Left renal cortex interstitium (tissue), 4 donors: ENCODE measurements around the gene ITGAD. TPM values are rescaled to one million over a fixed set of nuclear protein-coding genes. Genes with fewer than 3 reads are reported as not detected.
"Not testable (repeated sequence)": the region's sequence is repeated elsewhere in the genome, so short reads cannot be mapped to it uniquely, and the experiment has no call there.

Experiments
- DNase-seq, 4 donors: peaks; one replicate each; pipeline ENCODE4 v3.0.0-alpha.2; 2013; ENCODE audit warnings: low read depth in 4 of 4, low spot score in 2 of 4, missing footprints in 1 of 4
- polyA plus RNA-seq, 4 donors: library from polyadenylated mRNA; unstranded; fragments of 120-200 nt; gene quantifications; one replicate each; pipeline ENCODE4 v1.2.1, GENCODE V29; 2013; ENCODE audit not compliant: insufficient read length in 4 of 4

Gene ITGAD
- polyA plus RNA-seq, 4 donors = 0.06 to 0.43 (median 0.21) TPM

GRCh38 chr16:31428638-31429247 is 35.6 kb downstream of the ITGAD start:
- DNase-seq = no peak

- DNase-seq = no peak
Observed at GRCh38 chr16:31429314-31429713, 36.2 kb downstream of the ITGAD start.

GRCh38 chr16:31429796-31430195 is 36.7 kb downstream of the ITGAD start:
- no peak for DNase-seq

GRCh38 chr16:31430380-31431052 is 37.4 kb downstream of the ITGAD start:
- no peak for DNase-seq

GRCh38 chr16:31435341-31436220 is 42.4 kb downstream of the ITGAD start:
- no peak for DNase-seq

- no peak for DNase-seq
Observed at GRCh38 chr16:31436221-31437045, 43.3 kb downstream of the ITGAD start.

GRCh38 chr16:31438414-31438813 is 45.3 kb downstream of the ITGAD start:
- DNase-seq = no peak

GRCh38 chr16:31439023-31439422 is 45.9 kb downstream of the ITGAD start:
- DNase-seq = not testable (repeated sequence)

- no peak for DNase-seq
Observed at GRCh38 chr16:31439519-31439918, 46.4 kb downstream of the ITGAD start.

GRCh38 chr16:31440516-31441184 is 47.5 kb downstream of the ITGAD start:
- DNase-seq = no peak

- no peak for DNase-seq
Observed at GRCh38 chr16:31441956-31442355, 48.8 kb downstream of the ITGAD start.

GRCh38 chr16:31445931-31446330 is 52.8 kb downstream of the ITGAD start:
- not testable (repeated sequence) for DNase-seq

- no peak for DNase-seq
Observed at GRCh38 chr16:31451201-31451600, 58.1 kb downstream of the ITGAD start.

- DNase-seq = no peak
Observed at GRCh38 chr16:31451681-31452351, 58.7 kb downstream of the ITGAD start.

GRCh38 chr16:31452631-31453106 is 59.5 kb downstream of the ITGAD start:
- no peak for DNase-seq

GRCh38 chr16:31453255-31454204 is 60.4 kb downstream of the ITGAD start:
- DNase-seq = no peak

- no peak for DNase-seq
Observed at GRCh38 chr16:31455601-31456314, 62.6 kb downstream of the ITGAD start.

- no peak for DNase-seq
Observed at GRCh38 chr16:31456988-31457360, 63.8 kb downstream of the ITGAD start.
